Activated T-helper 1 cell treated with anti-CD3 and anti-CD28 coated beads, Interleukin-12 subunit alpha, Interleukin-12 subunit beta, Interleukin-2, Interleukin-4 antibody, amounts not matched to agents 30 ng/mL and 10 ng/mL and 1 ng/mL, durations not matched to agents 14 hours and 24 hours and 36 hours (primary cell): ENCODE results near the gene PRAMEF13. TPM values are rescaled to one million over a fixed set of nuclear protein-coding genes. Genes with fewer than 3 reads are reported as not detected.

Source experiments
- total RNA-seq: library from RNA; stranded (reverse); gene quantifications from 2 replicates; pipeline ENCODE4 v1.2.3, GENCODE V29; 2022

Gene PRAMEF13
- total RNA-seq, 1 donor from 2014 or later, result not detected

Other genes with a start within 250 kb of the PRAMEF13 start
- gene PRAMEF27, start 144.8 kb downstream of the PRAMEF13 start, total RNA-seq, result not detected in 2 replicates
- not detected in 2 replicates for gene HNRNPCL3, start 140.6 kb downstream of the PRAMEF13 start, total RNA-seq
- gene PRAMEF25, start 130.6 kb downstream of the PRAMEF13 start, total RNA-seq, result not detected in 2 replicates
- gene HNRNPCL2, start 84.6 kb downstream of the PRAMEF13 start, total RNA-seq, result not detected in 2 replicates
- gene PRAMEF26, start 45.4 kb downstream of the PRAMEF13 start, total RNA-seq, result not detected in 2 replicates
- gene HNRNPCL4, start 35.8 kb downstream of the PRAMEF13 start, total RNA-seq, result not detected in 2 replicates
- not detected in 2 replicates for gene PRAMEF9, start 29.6 kb downstream of the PRAMEF13 start, total RNA-seq
- not detected in 2 replicates for gene PRAMEF18, start 24.7 kb upstream of the PRAMEF13 start, total RNA-seq
- gene PRAMEF5, start 52.8 kb upstream of the PRAMEF13 start, total RNA-seq, result not detected in 2 replicates
- not detected in 2 replicates for gene PRAMEF8, start 83.7 kb upstream of the PRAMEF13 start, total RNA-seq
- gene PRAMEF33, start 102.1 kb upstream of the PRAMEF13 start, total RNA-seq, result not detected in 2 replicates
- not detected in 2 replicates for gene PRAMEF15, start 114.2 kb upstream of the PRAMEF13 start, total RNA-seq
- gene PRAMEF14, start 145.7 kb upstream of the PRAMEF13 start, total RNA-seq, result not detected in 2 replicates
- not detected in 2 replicates for gene PRAMEF19, start 170.5 kb upstream of the PRAMEF13 start, total RNA-seq
- gene PRAMEF17, start 188.2 kb upstream of the PRAMEF13 start, total RNA-seq, result not detected in 2 replicates
- gene PRAMEF20, start 209.0 kb upstream of the PRAMEF13 start, total RNA-seq, result not detected in 2 replicates